Ishikawa (cell line): ENCODE results near the gene BANP.

Experiments used
- EP300 ChIP-seq: IDR thresholded peaks from 2 replicates; pipeline ENCODE4 v1.6.1; 2012; ENCODE audit warnings: borderline replicate concordance
- YY1 ChIP-seq: IDR thresholded peaks from 2 replicates; pipeline ENCODE4 v1.6.1; 2012; ENCODE audit warnings: low read depth

- TF ChIP-seq YY1 (no peak), EP300 (no peak)
Observed at GRCh38 chr16:88022076-88023042, 71.1 kb downstream of the BANP start.
